ENCODE data around the gene AP2A1. TPM values are rescaled to one million over a fixed set of nuclear protein-coding genes. Genes with fewer than 3 reads are reported as not detected.

The AP2A1 gene
- total and polyA plus RNA-seq, 10 of the 15 experiments (the other 5 are each of a cell fraction or from before 2014, with no cell fraction given): 0.68 to 78.8 (median 33.8) TPM

DNA sequence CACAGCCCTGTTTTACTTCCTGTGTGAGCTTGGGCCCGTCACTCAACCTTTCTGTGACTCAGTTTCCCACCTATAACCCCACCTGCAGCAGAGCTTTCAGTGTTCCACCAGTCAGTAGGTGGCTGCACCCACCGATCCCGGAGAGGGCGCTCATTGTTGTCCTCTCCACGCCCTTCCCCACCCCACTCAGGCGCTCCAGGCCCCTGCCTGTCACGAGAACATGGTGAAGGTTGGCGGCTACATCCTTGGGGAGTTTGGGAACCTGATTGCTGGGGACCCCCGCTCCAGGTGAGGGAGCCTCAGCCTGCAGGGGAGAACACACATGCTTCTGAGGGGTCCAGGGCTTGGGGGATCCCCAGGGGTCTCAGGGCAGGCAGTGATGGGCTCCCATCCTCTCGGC, 34.0 kb downstream of the AP2A1 start:
- CTCF ChIA-PET: no interaction called here
- no peaks in the 10 kb centered on the region for H4K20me1 ChIP-seq (ENCODE audit: control insufficient read depth, insufficient read depth)
- peaks cover 15 to 33% of the 10 kb centered on the region in 2 experiments; a peak in 3 of 4 replicates for H3K36me3 ChIP-seq (ENCODE audit: control insufficient read depth in 2 of 2, insufficient read depth in 2 of 2, low read length in 1 of 2)
- no peak overlapping the region for H3K9ac ChIP-seq (ENCODE audit: control insufficient read depth, insufficient read depth, low read length)
- in situ Hi-C loops (cut with MboI) (no loop called here), intact Hi-C loops (cut with micrococcal nuclease; ENCODE audit: unreplicated experiment) (no loop called here)
- ATAC-seq: no peak
- H3K27ac ChIP-seq (ENCODE audit: control insufficient read depth, insufficient read depth): no peak overlapping the region
- no peak overlapping the region for H3K4me2 ChIP-seq (ENCODE audit: control insufficient read depth, insufficient read depth)
- H2AFZ ChIP-seq (ENCODE audit: control insufficient read depth, low read depth, low read length): no peak overlapping the region
- DNase-seq (ENCODE audit: low read depth, low spot score): no peak
- H3K27me3 ChIP-seq (replicated peaks in 1 of 2; ENCODE audit: control insufficient read depth in 2 of 2, insufficient read depth in 2 of 2, low read length in 1 of 2): no peaks in the 10 kb centered on the region
- POLR2A ChIA-PET: interaction anchor here (0.6 kb wide), 1 partner anchor 111 kb away, joined by 4 read pairs; no protein-coding TSS in a partner anchor
- SMC1A ChIA-PET (ENCODE audit: uncharacterized antibody, unreplicated experiment): no interaction called here
- RAD21 ChIA-PET (ENCODE audit: unreplicated experiment): no interaction called here
- FAIRE-seq: no peak
- H3K79me2 ChIP-seq (ENCODE audit: control insufficient read depth, insufficient read depth, low read length): no peaks in the 10 kb centered on the region
- no TSS peak for BruUV-seq (replicated peaks)
- H3K9me3 ChIP-seq (replicated peaks; ENCODE audit: control insufficient read depth, insufficient read depth, low read length): no peaks in the 10 kb centered on the region
- no peaks in the 10 kb centered on the region for H3K4me1 ChIP-seq (ENCODE audit: control insufficient read depth, insufficient read depth, low read length)
- TF ChIP-seq YBX1 (IDR thresholded peaks at IDR 0.05) (no peak), TARDBP (IDR thresholded peaks at IDR 0.05; ENCODE audit: borderline replicate concordance) (no peak), ZNF207 (IDR thresholded peaks at IDR 0.05; ENCODE audit: borderline replicate concordance) (no peak), POU2F2 (IDR thresholded peaks at IDR 0.05; ENCODE audit: borderline replicate concordance, low read depth, low read length) (no peak), PAX5 (IDR thresholded peaks at IDR 0.05; ENCODE audit: borderline replicate concordance, low read depth, low read length) (no peak), CEBPB (IDR thresholded peaks at IDR 0.05; ENCODE audit: borderline replicate concordance in 1 of 2, low read depth in 2 of 2, low read length in 2 of 2) (no peak)
- TF ChIP-seq, protein P1, sequence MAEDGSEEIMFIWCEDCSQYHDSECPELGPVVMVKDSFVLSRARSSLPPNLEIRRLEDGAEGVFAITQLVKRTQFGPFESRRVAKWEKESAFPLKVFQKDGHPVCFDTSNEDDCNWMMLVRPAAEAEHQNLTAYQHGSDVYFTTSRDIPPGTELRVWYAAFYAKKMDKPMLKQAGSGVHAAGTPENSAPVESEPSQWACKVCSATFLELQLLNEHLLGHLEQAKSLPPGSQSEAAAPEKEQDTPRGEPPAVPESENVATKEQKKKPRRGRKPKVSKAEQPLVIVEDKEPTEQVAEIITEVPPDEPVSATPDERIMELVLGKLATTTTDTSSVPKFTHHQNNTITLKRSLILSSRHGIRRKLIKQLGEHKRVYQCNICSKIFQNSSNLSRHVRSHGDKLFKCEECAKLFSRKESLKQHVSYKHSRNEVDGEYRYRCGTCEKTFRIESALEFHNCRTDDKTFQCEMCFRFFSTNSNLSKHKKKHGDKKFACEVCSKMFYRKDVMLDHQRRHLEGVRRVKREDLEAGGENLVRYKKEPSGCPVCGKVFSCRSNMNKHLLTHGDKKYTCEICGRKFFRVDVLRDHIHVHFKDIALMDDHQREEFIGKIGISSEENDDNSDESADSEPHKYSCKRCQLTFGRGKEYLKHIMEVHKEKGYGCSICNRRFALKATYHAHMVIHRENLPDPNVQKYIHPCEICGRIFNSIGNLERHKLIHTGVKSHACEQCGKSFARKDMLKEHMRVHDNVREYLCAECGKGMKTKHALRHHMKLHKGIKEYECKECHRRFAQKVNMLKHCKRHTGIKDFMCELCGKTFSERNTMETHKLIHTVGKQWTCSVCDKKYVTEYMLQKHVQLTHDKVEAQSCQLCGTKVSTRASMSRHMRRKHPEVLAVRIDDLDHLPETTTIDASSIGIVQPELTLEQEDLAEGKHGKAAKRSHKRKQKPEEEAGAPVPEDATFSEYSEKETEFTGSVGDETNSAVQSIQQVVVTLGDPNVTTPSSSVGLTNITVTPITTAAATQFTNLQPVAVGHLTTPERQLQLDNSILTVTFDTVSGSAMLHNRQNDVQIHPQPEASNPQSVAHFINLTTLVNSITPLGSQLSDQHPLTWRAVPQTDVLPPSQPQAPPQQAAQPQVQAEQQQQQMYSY (CRISPR knock-in tag; IDR thresholded peaks at IDR 0.05): no peak
- WGBS (ENCODE audit: insufficient coverage, insufficient replicate concordance, low lambda C conversion rate, missing lambda C conversion rate): 96% methylated on average over 10 of the region's 10 CpGs
- H3K4me3 ChIP-seq: no peak overlapping the region

Data from GM12878 (cell line).